IMR-90 (cell line): ENCODE results near the gene RBFA. TPM values are rescaled to one million over a fixed set of nuclear protein-coding genes. Genes with fewer than 3 reads are reported as not detected.
A peak's percentile ranks its signal among the peaks of the same experiment; 100 is the strongest.

ENCODE experiments used
- ATAC-seq: fragments of 200-7000 bp; cut with Tn5 transposase; 2 replicates; pipeline ENCODE4 v1.9.1; 2020; ENCODE audit warnings: low read depth, mild to moderate bottlenecking, moderate library complexity
- BruUV-seq: library from RNA; stranded (reverse); fragments of 400-500 nt; replicated peaks from 2 replicates; lab custom pipeline; 2021; lab: Mats Ljungman, UMichigan
- CTCF ChIA-PET: fragments of 300-600 bp; formaldehyde crosslinking; extraction: SDS; loops from one replicate; lab custom pipeline; 2021; ENCODE audit warnings: antibody characterized with exemption; lab: Yijun Ruan, JAX
- POLR2A ChIA-PET: fragments of 300-600 bp; sonication (Branson Sonifier 250); formaldehyde crosslinking; loops from one replicate; lab custom pipeline; 2022; ENCODE audit warnings: antibody characterized with exemption; ENCODE audit not compliant: unreplicated experiment; lab: Charles Lee
- DNase-seq: peaks from one replicate; pipeline ENCODE4 v3.0.0; 2013
- H2AFZ ChIP-seq: replicated peaks from 2 replicates; pipeline ENCODE3; 2013; ENCODE audit warnings: low read length, mild to moderate bottlenecking; ENCODE audit not compliant: poor library complexity
- H2AK5ac ChIP-seq: 2 replicates; pipeline ENCODE4 v1.6.1; 2013; ENCODE audit warnings: low read depth, low read length, inconsistent platforms
- H2AK9ac ChIP-seq: replicated peaks from 2 replicates; pipeline ENCODE3; 2013; ENCODE audit warnings: mild to moderate bottlenecking, low read depth, low read length, moderate library complexity; ENCODE audit not compliant: poor library complexity
- H2BK120ac ChIP-seq: 2 replicates; pipeline ENCODE4 v1.6.1; 2013; ENCODE audit warnings: low read depth, low read length, inconsistent platforms
- H2BK15ac ChIP-seq: 3 replicates; pipeline ENCODE4 v1.6.1; 2013; ENCODE audit warnings: low read depth, low read length, inconsistent platforms
- H2BK20ac ChIP-seq: 2 replicates; pipeline ENCODE4 v1.6.1; 2013; ENCODE audit warnings: low read depth, mild to moderate bottlenecking, inconsistent platforms, low read length, moderate library complexity
- H2BK5ac ChIP-seq: 2 replicates; pipeline ENCODE4 v1.6.1; 2013; ENCODE audit warnings: mild to moderate bottlenecking, low read depth, low read length, inconsistent platforms; ENCODE audit not compliant: poor library complexity, severe bottlenecking
- H3K14ac ChIP-seq: replicated peaks from 2 replicates; pipeline ENCODE4 v1.6.1; 2013; ENCODE audit warnings: low read depth, low read length, inconsistent platforms
- H3K18ac ChIP-seq: 2 replicates; pipeline ENCODE4 v1.6.1; 2013; ENCODE audit warnings: low read depth, low read length, control low read depth
- H3K23ac ChIP-seq: 2 replicates; pipeline ENCODE4 v1.6.1; 2013; ENCODE audit warnings: low read depth, low read length, inconsistent platforms
- H3K27ac ChIP-seq: 2 replicates; pipeline ENCODE4 v1.5.1; 2013; ENCODE audit warnings: mild to moderate bottlenecking, control low read depth, low read length; ENCODE audit not compliant: insufficient read depth
- H3K27me3 ChIP-seq: 2 replicates; pipeline ENCODE4 v1.6.1; 2013; ENCODE audit warnings: low read length; ENCODE audit not compliant: control insufficient read depth, insufficient read depth
- H3K36me3 ChIP-seq: 2 replicates; pipeline ENCODE4 v1.6.1; 2013; ENCODE audit warnings: low read length, mixed read lengths; ENCODE audit not compliant: control insufficient read depth, insufficient read depth
- H3K4ac ChIP-seq: 2 replicates; pipeline ENCODE4 v1.6.1; 2013; ENCODE audit warnings: low read depth, low read length, inconsistent platforms
- H3K4me1 ChIP-seq: 2 replicates; pipeline ENCODE4 v1.6.1; 2013; ENCODE audit warnings: low read length, mixed read lengths; ENCODE audit not compliant: control insufficient read depth, insufficient read depth
- H3K4me2 ChIP-seq: 2 replicates; pipeline ENCODE4 v1.6.1; 2013; ENCODE audit warnings: low read depth, mild to moderate bottlenecking, control low read depth, low read length, moderate library complexity
- H3K4me3 ChIP-seq: 2 replicates; pipeline ENCODE4 v1.5.1; 2013; ENCODE audit warnings: low read depth, mild to moderate bottlenecking, control low read depth, low read length, moderate library complexity; ENCODE audit not compliant: insufficient read depth
- H3K56ac ChIP-seq: 2 replicates; pipeline ENCODE4 v1.6.1; 2013; ENCODE audit warnings: low read length, inconsistent platforms; ENCODE audit not compliant: insufficient read depth; ENCODE audit errors: extremely low read depth
- H3K79me1 ChIP-seq, 2 experiments: 2 replicates each; pipeline ENCODE4 v1.6.1; 2013; ENCODE audit warnings: low read length in 2 of 2, inconsistent platforms in 1 of 2, low read depth in 1 of 2
- H3K9ac ChIP-seq: 2 replicates; pipeline ENCODE4 v1.6.1; 2013; ENCODE audit warnings: low read depth, low read length, control low read depth
- H3K9me1 ChIP-seq: 2 replicates; pipeline ENCODE4 v1.6.1; 2013; ENCODE audit warnings: low read length, inconsistent platforms; ENCODE audit not compliant: insufficient read depth
- H3K9me3 ChIP-seq: 2 replicates; pipeline ENCODE4 v1.6.1; 2013; ENCODE audit warnings: low read length; ENCODE audit not compliant: control insufficient read depth, insufficient read depth
- H4K20me1 ChIP-seq: 2 replicates; pipeline ENCODE4 v1.6.1; 2013; ENCODE audit warnings: low read length, inconsistent platforms; ENCODE audit not compliant: insufficient read depth
- H4K5ac ChIP-seq: 2 replicates; pipeline ENCODE4 v1.6.1; 2013; ENCODE audit warnings: mild to moderate bottlenecking, low read depth, low read length, control low read depth
- H4K8ac ChIP-seq, 2 experiments: 2 replicates each; pipeline ENCODE4 v1.6.1; 2013; ENCODE audit warnings: low read depth in 2 of 2, low read length in 2 of 2, control low read depth in 1 of 2, inconsistent platforms in 1 of 2
- H4K91ac ChIP-seq: 2 replicates; pipeline ENCODE4 v1.6.1; 2013; ENCODE audit warnings: low read depth, low read length, inconsistent platforms; ENCODE audit not compliant: insufficient read depth
- BHLHE40 ChIP-seq: fragments of 150-350 bp; IDR thresholded peaks from 2 replicates; pipeline ENCODE4 v1.6.1; 2016; ENCODE audit warnings: mild to moderate bottlenecking, low read depth, low read length
- CEBPB ChIP-seq: IDR thresholded peaks from 2 replicates; pipeline ENCODE4 v1.6.1; 2012; ENCODE audit warnings: low read depth, low read length, improper control_type of control experiment
- CHD1 ChIP-seq: IDR thresholded peaks from 2 replicates; pipeline ENCODE4 v1.6.1; 2012; ENCODE audit warnings: low read depth, low read length, improper control_type of control experiment
- CTCF ChIP-seq: conservative IDR thresholded peaks from 2 replicates; pipeline ENCODE4 v1.5.1; 2012; ENCODE audit warnings: mild to moderate bottlenecking, low read depth, low read length, improper control_type of control experiment
- ELK1 ChIP-seq: fragments of 150-350 bp; IDR thresholded peaks from 2 replicates; pipeline ENCODE4 v1.6.1; 2016; ENCODE audit warnings: low read depth, mild to moderate bottlenecking, low read length, moderate library complexity, borderline replicate concordance
- FOS ChIP-seq: fragments of 150-350 bp; IDR thresholded peaks from 2 replicates; pipeline ENCODE4 v1.6.1; 2016; ENCODE audit warnings: low read depth, low read length
- MAZ ChIP-seq: IDR thresholded peaks from 2 replicates; pipeline ENCODE4 v1.6.1; 2012; ENCODE audit warnings: low read depth, mild to moderate bottlenecking, low read length, improper control_type of control experiment, moderate library complexity, borderline replicate concordance
- MXI1 ChIP-seq: IDR thresholded peaks from 2 replicates; pipeline ENCODE4 v1.6.1; 2012; ENCODE audit warnings: low read depth, mild to moderate bottlenecking, low read length, moderate library complexity, borderline replicate concordance
- POLR2A ChIP-seq: IDR thresholded peaks from 2 replicates; pipeline ENCODE4 v1.6.1; 2012; ENCODE audit warnings: mild to moderate bottlenecking, low read depth, low read length
- RAD21 ChIP-seq: IDR thresholded peaks from 2 replicates; pipeline ENCODE4 v1.6.1; 2012; ENCODE audit warnings: low read length, improper control_type of control experiment
- RFX5 ChIP-seq: IDR thresholded peaks from 2 replicates; pipeline ENCODE4 v1.8.0; 2012; ENCODE audit warnings: low read depth, mild to moderate bottlenecking, low read length, moderate library complexity
- SMC3 ChIP-seq: fragments of 150-350 bp; IDR thresholded peaks from 2 replicates; pipeline ENCODE4 v1.6.1; 2016; ENCODE audit warnings: low read depth, mild to moderate bottlenecking, antibody characterized with exemption, low read length, moderate library complexity
- USF2 ChIP-seq: fragments of 150-350 bp; IDR thresholded peaks from 2 replicates; pipeline ENCODE4 v1.6.1; 2017; ENCODE audit warnings: mild to moderate bottlenecking, antibody characterized with exemption, low read length, low read depth
- WGBS, 2 experiments: methylation state at CpG; one replicate each; pipeline versions ENCODE4 v1.1.5 to v1.1.7; 2013; ENCODE audit warnings: missing lambda C conversion rate in 2 of 2; ENCODE audit not compliant: insufficient read length in 1 of 2; ENCODE audit errors: extremely low coverage in 2 of 2; 5-methylcytosine and 5-hydroxymethylcytosine counted together
- dilution Hi-C: fragments of 300-500 bp; cut with HindIII; formaldehyde crosslinking; loops from one replicate; pipeline ENCODE4 v1.14.3; 2018; ENCODE audit warnings: low sequenced_read_pairs; ENCODE audit not compliant: unreplicated experiment
- in situ Hi-C: fragments of 300-500 bp; cut with MboI; formaldehyde crosslinking; loops from 3 replicates; pipeline ENCODE4 v1.14.3; 2019; ENCODE audit warnings: low sequenced_read_pairs, inconsistent platforms, mixed read lengths
- intact Hi-C: fragments of 100-400 bp; cut with micrococcal nuclease; formaldehyde crosslinking; loops from 2 replicates; pipeline ENCODE4 v1.10.0; 2022
- polyA plus RNA-seq, 3 experiments: library from polyadenylated mRNA; depleted of rRNA; stranded (reverse); fragments of >200 nt; gene quantifications; 2 replicates each; pipeline ENCODE4 v1.2.3, GENCODE V29; 2012; ENCODE audit warnings: low replicate concordance in 1 of 3
- total RNA-seq: library from RNA; depleted of rRNA; stranded (reverse); fragments of >200 nt; gene quantifications from 2 replicates; pipeline ENCODE4 v1.2.3, GENCODE V29; 2012

RBFA gene
- total and polyA plus RNA-seq, 2 of the 4 experiments (the other 2 are of a cell fraction), result 21.0 to 38.0 TPM

- ChIA-PET POLR2A (no interaction called here), CTCF (no interaction called here)
- peak within 1 kb of the TSS; percentile 63 for H2BK120ac ChIP-seq
- DNase-seq (peak; percentile 89), ATAC-seq (peak; percentile 95)
- H3K4ac ChIP-seq, result peak within 1 kb of the TSS; percentile 96
- H3K18ac ChIP-seq, result peak within 1 kb of the TSS; percentile 68
- H2AK9ac ChIP-seq, result peak within 1 kb of the TSS; percentile 97
- peak within 1 kb of the TSS; percentile 94 for H3K27ac ChIP-seq
- intact Hi-C loops, result loop anchor here (1.0 to 5.0 kb wide), 2 partner anchors 46 to 144 kb away; partner anchors contain the start of gene RBFA
- peak within 1 kb of the TSS; percentile 96 for H3K9ac ChIP-seq
- no peaks in the 10 kb centered on the region for H3K9me3 ChIP-seq
- H3K36me3 ChIP-seq, result peaks cover 9% of the 10 kb centered on the region
- TF ChIP-seq POLR2A (peak; percentile 77), SMC3 (no peak), MXI1 (peak; percentile 59; the same call in 1 of the 2 replicates), MAZ (peak; percentile 27; the same call in 1 of the 2 replicates), BHLHE40 (peak; percentile 90), CEBPB (no peak), CTCF (no peak), RFX5 (no peak), USF2 (no peak), FOS (0 out of 2 replicates have a peak, but pooled peaks have one; percentile 28), RAD21 (no peak), ELK1 (no peak), CHD1 (0 out of 2 replicates have a peak, but pooled peaks have one; percentile 69)
- H2BK20ac ChIP-seq, result no peak within 1 kb of the TSS
- peak within 1 kb of the TSS; percentile 85 for H3K4me3 ChIP-seq
- no peaks in the 10 kb centered on the region for H3K27me3 ChIP-seq
- H3K4me2 ChIP-seq, result peak within 1 kb of the TSS; percentile 89
- H2AK5ac ChIP-seq, result peak within 1 kb of the TSS; percentile 100
- peaks cover 7% of the 10 kb centered on the region for H3K4me1 ChIP-seq
- H3K79me1 ChIP-seq, result peaks cover 7 to 38% of the 10 kb centered on the region in 2 experiments; a peak in 3 of 4 replicates
- dilution Hi-C loops, result no loop called here
- H2AFZ ChIP-seq, result peak within 1 kb of the TSS; percentile 98
- H3K23ac ChIP-seq, result peak within 1 kb of the TSS; percentile 94
- 0 out of 2 replicates have a peak, but pooled peaks cover 3% of the 10 kb centered on the region for H3K9me1 ChIP-seq
- peak within 1 kb of the TSS; percentile 99 for H3K14ac ChIP-seq
- H2BK15ac ChIP-seq, result no peak within 1 kb of the TSS; the same call in 2 of the 3 replicates
- BruUV-seq, result no TSS peak
- peak within 1 kb of the TSS; percentile 91 for H4K91ac ChIP-seq
- H4K20me1 ChIP-seq, result peaks cover 44% of the 10 kb centered on the region
- H4K8ac ChIP-seq, result peak within 1 kb of the TSS; percentile 94 to 99
- 0% methylated on average over 41 of the region's 71 CpGs; no CpG with 5 or more reads in 1 of the 2 experiments for WGBS, 2 experiments
- in situ Hi-C loops, result no loop called here
- peak within 1 kb of the TSS; percentile 93 for H3K56ac ChIP-seq
- peak within 1 kb of the TSS; percentile 92 for H4K5ac ChIP-seq
- peak within 1 kb of the TSS; percentile 91 for H2BK5ac ChIP-seq
Measured at GRCh38 chr18:79988451-79989194, 45.6 kb upstream of the RBFA start, which contains the start of gene TXNL4A. TSS of gene TXNL4A (minus strand) at chr18:79988563. CDS start at chr18:79988392, 171 bp downstream.
